HG02840 (cell line): Measurements from ENCODE around the gene ITGB6.

ENCODE experiments used
- ATAC-seq: cut with Tn5 transposase; IDR thresholded peaks from one replicate; pipeline ENCODE4 v1.9.1; 2021; ENCODE audit warnings: mild to moderate bottlenecking, moderate library complexity, moderate number of reproducible peaks; ENCODE audit not compliant: unreplicated experiment, low FRiP score

Gene ITGB6

DNA sequence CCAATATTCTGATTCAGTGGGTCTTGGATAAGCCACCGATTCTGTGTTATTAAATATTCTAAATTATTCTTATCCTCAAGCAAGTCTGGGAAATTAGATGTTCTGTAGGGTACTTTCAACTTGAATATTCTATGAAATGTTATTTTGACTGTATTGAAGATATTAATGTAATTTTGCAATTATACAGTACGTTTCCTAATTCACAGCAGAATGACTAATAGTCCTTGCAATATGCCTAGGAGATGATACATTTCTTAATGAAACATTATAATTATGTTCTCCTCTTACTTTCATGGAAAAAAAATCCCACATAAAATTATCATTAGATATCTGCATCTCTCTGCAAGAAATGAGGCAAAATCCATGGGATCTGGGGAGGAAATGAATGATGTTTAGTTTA is 91.4 kb downstream of the ITGB6 start:
- no peak for ATAC-seq

DNA sequence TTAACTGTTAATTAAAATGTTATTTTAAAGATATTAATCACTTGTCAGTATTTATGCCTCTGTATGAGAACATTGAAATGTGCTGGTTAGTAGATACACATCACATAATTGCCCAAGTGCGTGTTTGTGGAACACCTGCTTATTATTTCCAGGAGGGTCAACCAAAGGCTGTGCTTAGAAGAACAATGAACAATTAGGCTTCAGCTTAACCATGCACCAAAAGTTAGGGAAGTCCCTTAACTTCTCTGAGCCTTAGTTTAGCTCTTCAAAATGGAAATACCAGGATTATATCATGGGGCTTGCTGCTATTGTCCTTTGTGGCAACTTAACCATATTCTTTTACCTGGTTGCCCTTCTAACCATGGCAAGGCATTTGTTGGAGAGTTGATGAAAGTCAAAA is 94.7 kb downstream of the ITGB6 start:
- no peak for ATAC-seq

DNA sequence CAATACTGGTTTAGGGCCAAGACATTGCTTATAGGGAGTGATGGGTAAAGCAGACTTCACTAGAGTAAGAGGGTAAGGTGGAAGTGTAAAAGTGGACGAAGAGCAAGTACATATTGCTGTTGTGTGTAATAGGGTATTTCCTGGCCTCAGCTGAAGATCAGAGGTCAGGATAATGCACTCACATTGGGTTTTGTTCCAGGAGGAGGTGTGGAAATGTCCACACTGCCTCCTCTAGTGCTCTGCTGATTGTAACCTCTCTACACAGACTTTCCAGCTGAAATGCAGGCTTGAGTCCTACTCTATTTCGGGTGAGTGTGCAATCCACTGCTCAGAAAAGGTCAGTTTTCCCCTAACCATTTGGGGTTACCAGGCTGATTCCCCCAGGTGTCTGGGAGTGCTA is 96.0 kb downstream of the ITGB6 start:
- ATAC-seq: no peak

DNA sequence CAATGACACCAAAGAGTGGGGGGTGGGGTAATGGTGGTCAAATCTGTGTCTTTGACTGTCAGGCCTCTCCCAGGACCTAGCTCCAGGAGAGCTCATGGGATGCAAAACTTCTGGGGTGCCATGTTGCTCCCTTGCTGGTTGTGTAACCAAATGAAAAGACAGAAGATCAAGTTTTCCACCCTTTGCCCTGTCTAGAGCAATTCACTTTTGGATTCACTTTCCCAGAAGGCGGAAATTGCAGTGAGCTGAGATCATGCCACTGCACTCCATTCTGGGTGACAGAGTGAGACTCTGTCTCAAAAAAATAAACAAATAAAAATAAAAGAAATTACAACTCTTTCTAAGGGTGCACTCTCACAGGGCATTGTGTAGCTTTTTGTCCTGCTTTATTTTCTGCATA is 102.7 kb downstream of the ITGB6 start:
- no peak for ATAC-seq

DNA sequence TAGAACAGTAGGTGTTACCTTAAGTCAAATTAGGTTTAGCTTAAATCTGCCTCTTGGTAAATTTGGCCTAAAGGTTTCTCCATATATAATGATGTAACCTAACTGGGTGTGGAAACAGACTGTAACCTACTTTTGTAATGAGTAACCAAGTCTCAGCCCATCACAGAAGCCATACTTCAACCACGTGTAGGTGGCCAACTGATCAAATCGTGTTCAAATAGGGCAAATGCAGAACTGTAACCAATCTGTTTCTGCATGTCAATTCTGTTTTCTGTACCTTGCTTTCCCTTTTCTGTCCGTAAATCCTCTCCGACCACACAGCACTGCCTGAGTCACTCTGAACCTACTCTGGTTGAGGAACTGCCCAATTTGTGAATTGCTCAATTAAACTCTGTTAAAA is 103.7 kb downstream of the ITGB6 start:
- ATAC-seq: no peak

DNA sequence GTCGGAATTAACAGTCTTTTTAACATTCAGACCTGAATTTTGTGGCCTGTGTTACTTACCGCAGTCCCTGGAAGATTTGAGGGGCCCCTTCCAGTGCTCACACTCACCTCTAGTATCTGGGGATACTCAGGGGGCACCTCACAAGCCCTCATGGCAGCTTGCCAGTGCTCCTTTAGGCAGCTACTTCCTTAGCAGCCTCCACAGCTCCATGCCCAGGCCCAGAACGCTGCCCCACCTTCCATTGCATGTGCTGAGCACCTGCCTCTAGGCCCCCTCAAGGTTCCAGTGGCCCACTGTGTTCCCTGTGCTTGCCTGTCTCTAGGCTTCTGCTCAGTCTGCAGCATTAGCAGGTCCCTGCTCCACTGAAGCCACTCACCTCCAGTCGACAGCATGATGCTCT is 107.6 kb downstream of the ITGB6 start:
- no peak for ATAC-seq

DNA sequence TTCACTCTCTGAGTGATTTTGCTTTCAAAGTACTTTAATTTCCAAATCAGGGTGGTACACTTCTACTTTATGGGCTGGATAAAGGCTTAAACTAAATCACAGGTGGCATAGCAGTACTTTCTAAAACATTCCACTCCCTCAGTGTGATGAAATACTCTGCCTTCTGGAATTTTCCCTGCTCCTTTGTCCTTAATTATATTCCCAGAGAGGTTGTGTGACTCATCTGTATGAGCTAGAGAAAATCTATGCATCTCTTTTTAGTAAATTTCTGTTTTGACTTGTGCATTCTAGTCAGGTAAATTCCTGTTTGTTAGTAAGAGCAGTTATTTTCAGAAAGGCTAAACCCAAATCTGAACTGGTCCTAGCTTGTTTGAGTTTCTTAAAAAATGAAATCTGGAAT is 108.7 kb downstream of the ITGB6 start:
- no peak for ATAC-seq

DNA sequence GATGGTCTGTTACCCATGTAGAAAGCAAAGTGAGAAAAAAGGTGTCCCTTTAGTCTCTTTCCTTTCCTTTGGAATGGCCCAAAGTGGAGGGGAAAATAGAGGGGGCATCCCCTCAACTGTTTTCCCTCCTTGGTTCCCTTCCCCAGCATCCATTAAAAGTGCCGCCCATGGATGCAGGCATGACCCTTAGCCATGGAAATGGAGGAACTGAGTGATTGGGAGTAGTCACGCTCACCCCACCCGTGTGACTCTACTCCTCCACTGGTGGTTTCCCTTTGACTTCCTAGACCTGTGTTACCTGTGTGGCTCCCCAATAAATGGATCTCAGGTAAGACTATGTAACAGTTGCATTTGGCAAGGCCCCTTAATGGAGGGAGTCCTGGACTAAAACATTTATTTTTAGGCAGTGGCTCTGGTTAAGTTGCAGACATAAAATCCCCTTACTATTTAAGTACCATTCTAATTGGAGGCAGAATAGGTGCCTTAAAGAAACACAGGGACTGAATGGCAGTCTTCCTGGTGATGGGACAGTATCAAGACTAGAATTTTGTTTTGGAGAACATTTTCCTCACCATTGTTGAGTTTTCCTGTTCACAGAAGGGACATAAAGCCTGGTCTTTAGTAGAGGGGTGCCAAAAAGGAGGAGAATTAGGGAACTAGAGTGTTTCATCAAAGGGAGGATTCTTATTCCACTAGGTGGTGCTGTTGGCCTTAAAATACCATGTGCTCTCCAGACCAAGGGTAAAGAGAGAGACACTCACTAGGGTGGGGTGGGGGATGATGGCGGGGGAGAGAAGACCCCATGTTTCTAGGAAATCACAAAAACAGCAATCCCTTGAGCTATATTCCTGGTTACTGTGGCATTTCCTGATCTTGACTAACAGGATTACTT is 112.0 kb downstream of the ITGB6 start:
- ATAC-seq: no peak

DNA sequence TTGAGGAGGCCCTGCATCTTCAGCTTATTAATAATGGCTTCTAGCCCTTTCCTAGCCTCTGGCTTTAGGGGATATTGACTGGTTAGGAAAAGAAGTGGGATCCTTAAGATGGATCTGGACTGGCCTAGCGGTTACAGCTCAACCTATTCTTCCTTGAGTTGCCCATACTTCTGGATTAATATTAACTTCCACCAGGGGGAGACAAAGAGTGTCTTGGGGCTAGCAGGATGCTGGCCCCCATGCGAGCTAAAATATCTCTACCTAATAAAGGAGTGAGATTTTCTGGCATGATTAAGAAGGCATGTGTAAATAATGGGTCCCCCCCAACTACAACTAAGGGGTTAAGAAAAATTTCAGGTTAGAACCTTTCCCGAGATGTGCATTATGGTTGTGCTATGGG is 114.4 kb downstream of the ITGB6 start:
- ATAC-seq: no peak

DNA sequence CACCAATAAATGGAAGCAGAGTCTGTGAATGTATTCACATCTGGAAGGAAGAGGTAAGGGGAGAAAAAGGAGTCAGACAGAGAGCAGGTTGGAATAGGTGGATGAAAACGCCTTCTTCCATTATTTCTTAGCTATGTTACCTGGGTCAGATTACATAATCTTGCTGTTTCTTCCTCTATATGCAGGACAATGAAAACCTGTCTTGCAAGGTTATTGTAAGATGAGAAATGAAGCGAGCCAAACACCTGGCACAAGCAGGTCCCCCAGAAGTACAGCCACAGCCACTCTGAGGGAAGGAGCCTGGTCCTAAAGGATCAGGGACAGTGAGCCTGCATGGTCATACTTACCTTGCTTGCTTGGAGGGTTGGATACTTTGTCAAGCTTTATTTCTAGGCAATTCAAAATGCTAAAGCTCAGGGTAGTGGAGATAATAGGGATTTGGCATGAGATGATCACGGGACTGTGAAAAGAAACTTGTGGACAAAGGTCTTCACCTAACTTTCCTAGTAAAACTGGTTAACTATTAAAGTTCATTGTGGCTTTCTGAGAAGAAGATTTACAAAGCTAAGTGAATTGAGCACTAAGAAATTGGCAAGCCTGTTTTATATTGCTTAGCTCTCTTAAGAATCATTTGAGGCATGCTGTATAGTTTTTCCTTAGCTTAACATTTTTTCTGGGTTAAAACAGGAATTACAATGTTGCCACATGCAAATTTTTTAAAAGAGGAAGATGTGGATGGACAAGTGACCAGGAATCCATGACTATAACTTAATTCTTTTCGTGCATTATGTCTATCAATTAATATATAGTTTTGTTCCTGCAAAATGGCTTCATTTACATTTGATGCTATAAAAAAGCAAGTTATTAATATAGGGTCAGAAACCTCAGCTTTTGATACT is 121.9 kb downstream of the ITGB6 start:
- ATAC-seq: no peak

DNA sequence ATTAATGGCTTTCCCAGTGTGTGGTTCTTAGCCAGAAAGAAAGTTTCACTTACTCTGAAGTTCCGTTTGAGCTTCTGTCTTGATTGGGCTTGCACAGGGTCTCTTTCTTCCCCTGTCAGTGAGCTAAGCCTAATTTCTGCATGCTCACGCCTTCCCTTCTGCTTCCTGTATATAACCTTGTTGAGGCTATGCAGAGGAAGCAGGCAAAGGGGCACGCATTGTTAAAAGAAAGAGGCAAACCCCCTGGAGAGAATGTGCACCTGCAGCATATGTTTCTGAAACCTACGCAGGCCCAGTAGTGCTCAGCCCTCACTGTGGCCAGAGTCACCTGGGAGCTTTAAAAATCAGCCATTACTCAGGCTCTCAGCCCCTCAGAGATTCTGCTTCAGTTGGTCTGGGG is 123.2 kb downstream of the ITGB6 start:
- no peak for ATAC-seq

DNA sequence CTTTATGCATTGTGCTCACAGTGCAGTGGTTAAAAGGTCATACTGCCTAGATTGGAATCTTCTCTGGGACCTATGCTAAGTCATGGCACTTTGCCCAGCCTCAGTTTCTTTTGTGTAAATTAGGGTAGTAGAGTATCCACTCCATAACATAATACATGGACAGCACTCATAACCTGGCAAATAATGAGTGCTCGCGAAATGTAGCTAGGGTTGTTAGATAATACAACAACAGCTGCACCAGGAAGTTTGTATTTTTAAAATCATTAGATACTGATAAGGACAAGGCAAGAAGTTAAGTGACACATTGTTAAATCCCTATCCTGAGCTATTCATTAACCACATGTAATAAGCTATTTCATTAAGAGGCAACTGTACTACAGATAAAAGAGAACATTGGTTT is 123.8 kb downstream of the ITGB6 start:
- no peak for ATAC-seq

DNA sequence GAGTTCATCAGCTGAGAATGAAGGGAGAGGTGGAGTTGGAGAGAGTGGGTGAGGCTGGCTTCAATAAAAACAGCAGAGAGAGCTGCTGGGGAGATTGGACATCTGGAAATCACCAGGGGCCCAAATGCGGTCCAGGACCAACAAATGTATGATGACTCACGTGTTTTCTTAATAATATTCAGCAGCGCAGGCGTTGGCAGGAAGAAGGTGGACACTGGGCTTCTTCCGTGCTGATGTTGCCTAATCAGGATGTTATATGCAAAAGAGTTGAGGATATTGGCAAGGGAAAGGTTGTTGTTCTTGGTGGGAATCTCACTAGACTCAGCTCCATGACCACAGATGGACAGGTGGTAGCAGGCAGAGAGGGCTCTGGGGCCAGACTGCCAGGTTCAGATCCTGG is 124.9 kb downstream of the ITGB6 start:
- no peak for ATAC-seq

DNA sequence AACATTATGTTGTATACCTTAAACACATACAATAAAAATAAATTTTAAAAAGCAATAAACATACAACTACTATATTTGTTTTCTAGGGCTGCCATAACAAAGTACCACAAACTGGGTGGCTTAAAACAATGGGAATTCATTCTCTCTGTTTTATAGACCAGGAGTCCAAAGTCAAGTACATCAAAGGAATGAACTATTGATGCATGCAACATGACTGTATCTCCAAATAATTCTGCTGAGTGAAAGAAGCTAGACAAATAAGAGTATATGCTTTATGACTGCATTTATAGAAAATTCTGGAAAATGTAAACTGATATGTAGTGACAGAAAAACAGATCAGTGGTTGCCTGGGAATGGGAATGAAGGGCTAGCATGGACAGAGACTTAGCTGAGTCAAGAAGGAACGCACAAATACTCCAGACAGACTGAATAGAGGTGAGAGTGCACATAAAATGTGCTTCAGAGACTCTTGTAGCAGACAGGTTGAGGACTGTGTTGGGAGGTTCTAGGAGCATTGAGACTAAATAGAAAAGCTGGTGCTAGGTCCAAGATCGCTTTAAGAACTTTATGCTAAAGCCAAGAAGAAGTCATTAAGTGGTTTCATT is 126.7 kb downstream of the ITGB6 start:
- ATAC-seq: no peak

DNA sequence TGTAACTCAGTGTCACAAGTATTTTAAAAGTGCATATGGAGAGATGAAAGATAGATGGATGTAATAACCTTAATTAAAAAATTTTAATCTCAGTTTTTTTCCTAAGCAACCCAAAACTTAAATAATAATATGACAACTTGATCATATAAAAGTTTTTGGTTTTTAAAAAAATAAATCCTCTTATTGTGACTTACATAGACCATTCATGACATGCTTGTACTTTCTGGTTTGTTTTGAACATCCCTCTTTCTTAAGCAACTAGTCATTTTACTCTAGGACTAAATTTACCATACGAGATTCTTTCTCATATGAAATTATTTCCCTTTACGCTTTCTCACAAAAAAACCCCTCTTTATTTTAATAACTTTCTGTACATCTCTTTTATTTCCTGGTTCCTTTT is 131.2 kb downstream of the ITGB6 start:
- no peak for ATAC-seq

DNA sequence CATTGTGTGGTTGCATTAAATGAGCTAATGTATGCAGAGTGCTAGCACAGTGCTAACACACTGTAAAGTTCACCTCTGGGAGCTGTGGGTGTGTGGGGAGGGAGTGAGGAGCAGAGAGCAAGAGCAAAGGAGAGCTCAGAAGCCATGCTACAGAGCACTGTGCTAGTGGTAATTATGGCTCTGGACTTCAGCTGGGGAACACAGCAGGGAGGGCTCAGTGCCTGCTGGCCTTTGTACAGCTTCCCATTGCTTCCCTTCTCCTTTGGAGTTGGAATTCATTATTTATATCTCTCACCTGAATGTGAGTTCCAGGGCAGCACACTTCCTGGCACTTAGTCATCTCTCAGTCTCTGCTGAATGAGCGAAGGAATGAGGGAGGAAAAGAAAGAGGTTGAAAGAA is 135.2 kb downstream of the ITGB6 start:
- ATAC-seq: no peak

DNA sequence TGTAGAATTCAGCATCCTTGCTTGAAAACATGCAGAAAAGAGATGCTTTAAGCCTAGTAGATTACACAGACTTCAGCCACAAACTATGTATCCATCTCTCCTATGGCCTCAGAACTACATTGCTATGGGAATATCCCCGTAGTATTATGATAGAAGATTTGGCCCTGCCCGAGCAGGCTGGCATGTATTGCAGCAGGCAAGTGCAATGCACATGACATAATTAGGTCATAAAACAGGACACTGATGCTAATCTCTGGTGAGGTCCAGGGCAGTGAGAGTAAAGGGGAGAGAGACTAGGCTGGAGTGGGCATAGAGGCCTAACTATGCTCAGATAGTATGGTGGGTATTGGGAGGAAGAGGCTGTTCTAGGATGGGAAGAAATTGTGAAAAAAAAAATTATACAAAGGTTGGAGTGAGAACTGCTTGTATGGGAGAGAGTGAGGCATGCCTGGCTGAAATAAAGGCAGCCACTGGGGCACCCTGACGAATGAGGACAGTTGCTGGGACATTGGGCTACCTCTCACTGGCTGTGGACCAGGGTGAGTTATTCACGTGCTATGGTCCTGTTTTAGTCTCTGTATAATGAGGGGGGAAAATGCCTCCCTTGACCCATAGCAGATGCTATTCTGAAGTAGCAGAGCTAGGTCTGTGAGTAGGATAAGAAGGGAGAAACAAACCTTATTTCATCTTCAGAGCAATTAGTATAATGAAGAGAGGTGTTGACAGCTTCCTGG is 136.0 kb downstream of the ITGB6 start:
- ATAC-seq: no peak

DNA sequence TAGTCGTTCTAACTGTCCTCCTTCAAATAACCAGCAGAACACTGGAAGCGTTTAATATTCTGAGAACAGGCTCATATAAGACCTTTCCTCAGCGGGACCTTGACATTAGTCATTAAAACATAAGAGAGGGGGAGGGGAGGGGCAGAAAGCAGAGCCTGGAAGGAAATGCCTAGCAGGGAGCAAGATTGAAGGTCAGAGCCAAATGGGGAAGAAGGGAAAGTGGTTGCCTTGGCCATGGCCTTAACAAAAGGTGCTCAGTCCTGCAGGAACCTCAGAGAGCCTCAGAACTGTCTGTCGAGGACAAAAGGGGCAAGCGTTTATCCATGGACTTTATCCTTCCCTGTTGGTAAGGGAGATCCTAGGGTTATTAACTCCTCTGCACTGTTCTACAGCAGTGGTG is 136.8 kb downstream of the ITGB6 start:
- ATAC-seq: no peak

DNA sequence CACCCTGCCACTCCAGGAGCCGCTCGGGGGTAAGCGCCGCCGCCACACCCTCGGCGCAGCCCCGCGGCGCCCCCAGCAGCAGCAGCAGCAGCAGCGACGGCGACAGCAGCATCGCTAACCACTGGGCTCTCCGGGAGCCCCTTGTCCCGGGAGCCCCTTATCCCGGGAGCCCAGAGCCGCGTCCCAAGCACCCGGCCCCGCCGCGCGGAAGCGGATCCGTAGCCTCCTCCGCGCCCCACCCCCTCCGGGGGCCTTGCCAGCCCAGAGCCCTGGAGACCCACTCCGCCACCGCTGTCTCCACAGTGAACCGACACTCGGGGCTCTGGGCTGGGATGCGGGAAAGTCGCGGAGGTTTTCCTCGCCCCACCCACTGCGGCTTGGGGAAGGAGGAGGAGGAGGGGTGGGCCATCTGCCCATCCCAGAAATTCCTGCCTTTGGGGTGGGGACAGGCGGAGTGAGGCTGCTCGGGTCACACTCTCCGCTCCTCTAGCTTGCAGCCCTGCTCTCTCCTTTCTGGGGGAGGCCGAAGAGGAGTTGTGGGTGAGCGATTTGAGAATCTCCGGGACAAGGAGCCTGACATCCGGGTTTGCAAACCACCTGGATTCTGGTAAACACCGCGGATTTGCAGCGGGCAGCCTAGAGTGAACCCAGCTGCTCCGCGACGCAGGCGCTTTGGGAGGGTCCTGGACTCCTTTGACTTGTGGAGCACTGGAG is 137.6 kb downstream of the ITGB6 start, which contains the start of gene PLA2R1:
Gene PLA2R1 (minus strand): TSS at position 324 of the 714 bp plus-strand sequence. CDS start 212 bp downstream, at position 112.
- ATAC-seq: no peak

DNA sequence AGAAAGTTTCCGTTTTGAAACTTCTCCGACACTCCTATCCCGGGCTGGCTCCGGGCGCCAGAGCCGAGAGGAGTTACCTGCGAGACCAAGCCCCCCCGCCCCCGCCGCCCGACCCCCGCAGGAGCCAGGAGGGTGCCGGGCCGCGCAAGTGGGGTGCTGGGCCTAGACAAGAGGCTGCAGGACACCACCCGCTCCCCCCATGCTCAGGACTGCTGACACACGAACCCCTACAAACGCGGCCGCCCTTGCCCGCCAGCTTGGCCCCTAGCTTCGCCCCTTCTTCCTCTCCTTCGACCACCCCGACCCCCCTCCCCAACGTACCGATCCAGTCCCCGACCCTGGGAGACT is 138.2 kb downstream of the ITGB6 start:
- no peak for ATAC-seq
